ENCODE data around the gene ADCY10. TPM values are rescaled to one million over a fixed set of nuclear protein-coding genes. Genes with fewer than 3 reads are reported as not detected.
A peak's percentile ranks its signal among the peaks of the same experiment; 100 is the strongest.
"Not testable (repeated sequence)": the region's sequence is repeated elsewhere in the genome, so short reads cannot be mapped to it uniquely, and the experiment has no call there.

The ADCY10 gene
- total and polyA plus RNA-seq, 2 experiments from 2014 or later: 0.93 to 1.5 TPM

GRCh38 chr1:167871331-167871730 is 42.6 kb downstream of the ADCY10 start:
- Histone ChIP-seq H3K4me2 (no peak overlapping the region), H3K4me3 (no peak overlapping the region), H3K4me1 (ENCODE audit: insufficient read depth) (peaks cover 11% of the 10 kb centered on the region), H3K27me3 (no peaks in the 10 kb centered on the region), H3K36me3 (replicated peaks; ENCODE audit: insufficient read depth, low read depth) (no peaks in the 10 kb centered on the region), H3K9me2 (replicated peaks; ENCODE audit: insufficient read depth) (no peaks in the 10 kb centered on the region), H3K27ac (no peak overlapping the region), H4K20me1 (ENCODE audit: insufficient read depth, poor library complexity, severe bottlenecking) (no peaks in the 10 kb centered on the region), H3K79me2 (no peaks in the 10 kb centered on the region), H2AFZ (no peak overlapping the region), H3K9me3 (ENCODE audit: low read depth) (no peaks in the 10 kb centered on the region)
- DNase-seq (ENCODE audit: low spot score): no peak
- no peak for TF ChIP-seq EZH2phosphoT487 (IDR thresholded peaks at IDR 0.05; ENCODE audit: low read depth, severe bottlenecking, unreplicated experiment)
- TF ChIP-seq EZH2 (IDR thresholded peaks at IDR 0.05; ENCODE audit: borderline replicate concordance): no peak

GRCh38 chr1:167869157-167870001 is 44.6 kb downstream of the ADCY10 start:
- H3K79me2 ChIP-seq; DNase-seq (ENCODE audit: low spot score); H3K9me2 ChIP-seq (replicated peaks; ENCODE audit: insufficient read depth); H3K4me3 ChIP-seq; H3K9me3 ChIP-seq (ENCODE audit: low read depth); H3K36me3 ChIP-seq (replicated peaks; ENCODE audit: insufficient read depth, low read depth); H4K20me1 ChIP-seq (ENCODE audit: insufficient read depth, poor library complexity, severe bottlenecking); H3K27me3 ChIP-seq: not testable (repeated sequence)
- peaks cover 11% of the 10 kb centered on the region for H3K4me1 ChIP-seq (ENCODE audit: insufficient read depth)
- H2AFZ ChIP-seq: peak overlapping the region; percentile 8
- H3K4me2 ChIP-seq: peak overlapping the region; percentile 53
- H3K27ac ChIP-seq: peak overlapping the region; percentile 74
- WGBS (ENCODE audit: low lambda C conversion rate, missing lambda C conversion rate): 20% methylated on average over 16 of the region's 16 CpGs

- H3K36me3 ChIP-seq (replicated peaks; ENCODE audit: insufficient read depth, low read depth); H3K27me3 ChIP-seq; H3K4me3 ChIP-seq; H3K9me3 ChIP-seq (ENCODE audit: low read depth); DNase-seq (ENCODE audit: low spot score); H4K20me1 ChIP-seq (ENCODE audit: insufficient read depth, poor library complexity, severe bottlenecking); H2AFZ ChIP-seq; H3K4me2 ChIP-seq; H3K27ac ChIP-seq; H3K9me2 ChIP-seq (replicated peaks; ENCODE audit: insufficient read depth); H3K79me2 ChIP-seq: not testable (repeated sequence)
- WGBS (ENCODE audit: low lambda C conversion rate, missing lambda C conversion rate): 87% methylated on average over 8 of the region's 8 CpGs
- peaks cover 11% of the 10 kb centered on the region for H3K4me1 ChIP-seq (ENCODE audit: insufficient read depth)
Observed at GRCh38 chr1:167866739-167867414, 47.1 kb downstream of the ADCY10 start.

- DNase-seq (ENCODE audit: low spot score); H4K20me1 ChIP-seq (ENCODE audit: insufficient read depth, poor library complexity, severe bottlenecking); H3K27me3 ChIP-seq; H3K36me3 ChIP-seq (replicated peaks; ENCODE audit: insufficient read depth, low read depth); H3K4me3 ChIP-seq; H3K4me2 ChIP-seq; H3K27ac ChIP-seq; H3K9me3 ChIP-seq (ENCODE audit: low read depth); H3K79me2 ChIP-seq; H2AFZ ChIP-seq; H3K9me2 ChIP-seq (replicated peaks; ENCODE audit: insufficient read depth): not testable (repeated sequence)
- WGBS (ENCODE audit: low lambda C conversion rate, missing lambda C conversion rate): 89% methylated on average over 2 of the region's 2 CpGs
- H3K4me1 ChIP-seq (ENCODE audit: insufficient read depth): peaks cover 11% of the 10 kb centered on the region
Observed at GRCh38 chr1:167866326-167866725, 47.6 kb downstream of the ADCY10 start.

- H3K27me3 ChIP-seq; H3K27ac ChIP-seq; DNase-seq (ENCODE audit: low spot score); H2AFZ ChIP-seq; H3K4me2 ChIP-seq; H3K4me3 ChIP-seq; H4K20me1 ChIP-seq (ENCODE audit: insufficient read depth, poor library complexity, severe bottlenecking); H3K79me2 ChIP-seq; H3K9me2 ChIP-seq (replicated peaks; ENCODE audit: insufficient read depth); H3K36me3 ChIP-seq (replicated peaks; ENCODE audit: insufficient read depth, low read depth); H3K9me3 ChIP-seq (ENCODE audit: low read depth): not testable (repeated sequence)
- WGBS (ENCODE audit: low lambda C conversion rate, missing lambda C conversion rate): 90% methylated on average over 10 of the region's 10 CpGs
- H3K4me1 ChIP-seq (ENCODE audit: insufficient read depth): peaks cover 11% of the 10 kb centered on the region
Observed at GRCh38 chr1:167865804-167866308, 48.1 kb downstream of the ADCY10 start.

- H3K9me3 ChIP-seq (ENCODE audit: low read depth); H3K4me2 ChIP-seq; H3K36me3 ChIP-seq (replicated peaks; ENCODE audit: insufficient read depth, low read depth); H3K9me2 ChIP-seq (replicated peaks; ENCODE audit: insufficient read depth); H3K4me3 ChIP-seq; H3K79me2 ChIP-seq; H4K20me1 ChIP-seq (ENCODE audit: insufficient read depth, poor library complexity, severe bottlenecking); H3K27ac ChIP-seq; H2AFZ ChIP-seq; DNase-seq (ENCODE audit: low spot score); H3K27me3 ChIP-seq: not testable (repeated sequence)
- peaks cover 11% of the 10 kb centered on the region for H3K4me1 ChIP-seq (ENCODE audit: insufficient read depth)
Observed at GRCh38 chr1:167865193-167865592, 48.7 kb downstream of the ADCY10 start.

Data from hepatocyte (in vitro differentiated cells).